NT2/D1 (cell line): ENCODE results near the gene NOD1.

Experiments
- DNase-seq: peaks from one replicate; pipeline ENCODE4 v3.0.0-alpha.2; 2011; ENCODE audit warnings: low read depth, low spot score
- H3K27me3 ChIP-seq: 2 replicates; pipeline ENCODE4 v1.6.0; 2011; ENCODE audit warnings: mild to moderate bottlenecking; ENCODE audit not compliant: insufficient read length, insufficient read depth
- H3K36me3 ChIP-seq: 2 replicates; pipeline ENCODE4 v1.6.1; 2011; ENCODE audit warnings: mild to moderate bottlenecking, low read length, mixed read lengths; ENCODE audit not compliant: insufficient read depth, insufficient read length
- H3K4me1 ChIP-seq: 2 replicates; pipeline ENCODE4 v1.5.1; 2011; ENCODE audit not compliant: insufficient read depth, insufficient read length
- H3K4me3 ChIP-seq: 2 replicates; pipeline ENCODE4 v1.5.1; 2011; ENCODE audit warnings: low read depth; ENCODE audit not compliant: insufficient read length
- H3K9ac ChIP-seq: 2 replicates; pipeline ENCODE4 v1.6.0; 2011; ENCODE audit warnings: low read depth; ENCODE audit not compliant: insufficient read length
- H3K9me3 ChIP-seq: 2 replicates; pipeline ENCODE4 v1.5.1; 2011; ENCODE audit warnings: mild to moderate bottlenecking, low read length; ENCODE audit not compliant: insufficient read depth
- SUZ12 ChIP-seq: IDR thresholded peaks from 2 replicates; pipeline ENCODE4 v1.6.1; 2011; ENCODE audit not compliant: insufficient read length, insufficient read depth; ENCODE audit errors: extremely low read depth
- YY1 ChIP-seq: IDR thresholded peaks from 2 replicates; pipeline ENCODE4 v1.6.1; 2011; ENCODE audit not compliant: insufficient read length, insufficient read depth
- ZNF274 ChIP-seq: IDR thresholded peaks from 2 replicates; pipeline ENCODE4 v1.6.1; 2011; ENCODE audit warnings: mild to moderate bottlenecking, low read depth, low read length

The NOD1 gene

DNA sequence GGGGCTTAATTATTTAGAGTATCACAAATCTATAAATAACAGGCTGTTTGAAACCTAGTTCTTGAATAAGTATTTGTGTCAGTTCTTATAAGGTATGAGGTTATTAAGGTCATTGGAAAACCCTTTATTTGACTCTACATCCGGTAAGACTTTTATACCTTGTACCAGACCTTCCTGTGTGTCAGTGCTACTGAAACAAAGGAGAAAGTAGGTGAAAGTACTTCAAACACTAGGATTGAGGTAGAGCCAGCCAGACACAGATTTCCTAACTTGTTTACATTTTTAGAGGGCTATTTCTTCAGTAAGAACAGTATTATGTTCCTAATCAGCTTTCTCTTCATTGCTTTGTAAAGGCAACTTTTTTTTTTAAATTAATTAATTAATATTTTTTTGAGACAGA is 100.3 kb downstream of the NOD1 start:
- Histone ChIP-seq H3K9me3 (no peaks in the 10 kb centered on the region), H3K9ac (no peak overlapping the region), H3K4me3 (no peak overlapping the region), H3K4me1 (no peaks in the 10 kb centered on the region), H3K36me3 (no peaks in the 10 kb centered on the region), H3K27me3 (no peaks in the 10 kb centered on the region)
- TF ChIP-seq ZNF274 = no peak
- no peak for TF ChIP-seq YY1
- TF ChIP-seq SUZ12 = no peak
- no peak for DNase-seq
